Nephron progenitor cell (in vitro differentiated cells): Measurements from ENCODE around the gene KMT2C.
"Not testable (repeated sequence)": the region's sequence is repeated elsewhere in the genome, so short reads cannot be mapped to it uniquely, and the experiment has no call there.

Source experiments
- DNase-seq: peaks from one replicate; pipeline ENCODE4 v3.0.0; 2021
- H3K27ac Mint-ChIP-seq: 2 replicates; pipeline ENCODE4 v1.8.0; 2021; ENCODE audit warnings: mild to moderate bottlenecking, moderate library complexity, mixed read lengths
- H3K27me3 Mint-ChIP-seq: 2 replicates; pipeline ENCODE4 v1.8.0; 2021; ENCODE audit warnings: mild to moderate bottlenecking, low read depth, mixed read lengths; ENCODE audit not compliant: poor library complexity
- H3K36me3 Mint-ChIP-seq: 2 replicates; pipeline ENCODE4 v1.8.0; 2021; ENCODE audit warnings: low read depth, mixed read lengths
- H3K4me1 Mint-ChIP-seq: 2 replicates; pipeline ENCODE4 v1.8.0; 2021; ENCODE audit warnings: mixed read lengths
- H3K4me3 Mint-ChIP-seq: 2 replicates; pipeline ENCODE4 v1.8.0; 2021; ENCODE audit warnings: mild to moderate bottlenecking, moderate library complexity, mixed read lengths
- H3K9me3 Mint-ChIP-seq: 2 replicates; pipeline ENCODE4 v1.8.0; 2021; ENCODE audit warnings: mild to moderate bottlenecking, moderate library complexity, mixed read lengths
- CTCF ChIP-seq: fragments of 200-600 bp; sonication (generic); IDR thresholded peaks from 2 replicates; pipeline ENCODE4 v1.5.0; 2021; ENCODE audit warnings: antibody characterized with exemption

The KMT2C gene

GRCh38 chr7:152234421-152234820 lies 201.4 kb downstream of the KMT2C start:
- DNase-seq, H3K4me3 Mint-ChIP-seq, H3K4me1 Mint-ChIP-seq, H3K27me3 Mint-ChIP-seq, H3K9me3 Mint-ChIP-seq: not testable (repeated sequence)
- Mint-ChIP-seq H3K36me3 (peaks cover 53% of the 10 kb centered on the region), H3K27ac (peak overlapping the region; percentile 37)

- no peak for TF ChIP-seq CTCF
- no peak overlapping the region for H3K4me3 Mint-ChIP-seq
- no peaks in the 10 kb centered on the region for H3K4me1 Mint-ChIP-seq
- DNase-seq = no peak
- no peaks in the 10 kb centered on the region for H3K9me3 Mint-ChIP-seq
- H3K27me3 Mint-ChIP-seq = no peaks in the 10 kb centered on the region
- H3K27ac Mint-ChIP-seq = no peak overlapping the region
- peaks cover 50% of the 10 kb centered on the region for H3K36me3 Mint-ChIP-seq
These were observed 204.7 kb downstream of the KMT2C start for GRCh38 chr7:152231089-152231488.

- H3K4me3 Mint-ChIP-seq, H3K4me1 Mint-ChIP-seq: not testable (repeated sequence)
These were observed 216.2 kb downstream of the KMT2C start for GRCh38 chr7:152219556-152219955.

GRCh38 chr7:152208766-152209165 lies 227.0 kb downstream of the KMT2C start:
- not testable (repeated sequence) for H3K4me1 Mint-ChIP-seq, DNase-seq, H3K4me3 Mint-ChIP-seq, H3K27me3 Mint-ChIP-seq, H3K27ac Mint-ChIP-seq
- H3K9me3 Mint-ChIP-seq = peaks cover 15% of the 10 kb centered on the region
- H3K36me3 Mint-ChIP-seq = peaks cover 53% of the 10 kb centered on the region

More at GRCh38 chr7:152219556-152219955, 216.2 kb downstream of the KMT2C start:
- DNase-seq, H3K9me3 Mint-ChIP-seq, H3K27ac Mint-ChIP-seq, H3K27me3 Mint-ChIP-seq: not testable (repeated sequence)
- H3K36me3 Mint-ChIP-seq = peaks cover 67% of the 10 kb centered on the region

GRCh38 chr7:152204417-152204816 lies 231.4 kb downstream of the KMT2C start:
- not testable (repeated sequence) for DNase-seq, H3K4me3 Mint-ChIP-seq, H3K27ac Mint-ChIP-seq, H3K4me1 Mint-ChIP-seq, H3K27me3 Mint-ChIP-seq, H3K9me3 Mint-ChIP-seq
- H3K36me3 Mint-ChIP-seq = peaks cover 26% of the 10 kb centered on the region

- DNase-seq = no peak
- H3K4me3 Mint-ChIP-seq = no peak overlapping the region
- H3K4me1 Mint-ChIP-seq = no peaks in the 10 kb centered on the region
- H3K36me3 Mint-ChIP-seq = peaks cover 36% of the 10 kb centered on the region
- H3K27ac Mint-ChIP-seq = no peak overlapping the region
- H3K9me3 Mint-ChIP-seq = no peaks in the 10 kb centered on the region
- no peak for TF ChIP-seq CTCF
- no peaks in the 10 kb centered on the region for H3K27me3 Mint-ChIP-seq
These were observed 232.7 kb downstream of the KMT2C start for GRCh38 chr7:152203095-152203494.

GRCh38 chr7:152202056-152202455 lies 233.7 kb downstream of the KMT2C start:
- Mint-ChIP-seq H3K27me3 (no peaks in the 10 kb centered on the region), H3K27ac (no peak overlapping the region), H3K4me1 (no peaks in the 10 kb centered on the region), H3K4me3 (no peak overlapping the region), H3K9me3 (no peaks in the 10 kb centered on the region), H3K36me3 (peaks cover 43% of the 10 kb centered on the region)
- no peak for DNase-seq
- TF ChIP-seq CTCF = no peak

- no peaks in the 10 kb centered on the region for H3K9me3 Mint-ChIP-seq
- H3K27me3 Mint-ChIP-seq = no peaks in the 10 kb centered on the region
- no peak overlapping the region for H3K27ac Mint-ChIP-seq
- no peak overlapping the region for H3K4me3 Mint-ChIP-seq
- TF ChIP-seq CTCF = no peak
- no peak for DNase-seq
- H3K4me1 Mint-ChIP-seq = no peaks in the 10 kb centered on the region
- H3K36me3 Mint-ChIP-seq = peaks cover 54% of the 10 kb centered on the region
These were observed 235.4 kb downstream of the KMT2C start for GRCh38 chr7:152200395-152200794.
